Ishikawa (cell line): ENCODE measurements around the gene RASSF5.
A peak's percentile ranks its signal among the peaks of the same experiment; 100 is the strongest.

Experiments used
- CEBPB ChIP-seq: IDR thresholded peaks from 2 replicates; pipeline ENCODE4 v1.6.1; 2012
- CREB1 ChIP-seq: IDR thresholded peaks from 2 replicates; pipeline ENCODE4 v1.6.1; 2012; ENCODE audit warnings: low read depth
- EGR1 ChIP-seq: IDR thresholded peaks from 2 replicates; pipeline ENCODE4 v1.6.1; 2012
- EP300 ChIP-seq: IDR thresholded peaks from 2 replicates; pipeline ENCODE4 v1.6.1; 2012; ENCODE audit warnings: borderline replicate concordance
- FOXM1 ChIP-seq: IDR thresholded peaks from 2 replicates; pipeline ENCODE4 v1.6.1; 2012; ENCODE audit warnings: low read depth, borderline replicate concordance
- MAX ChIP-seq: IDR thresholded peaks from 2 replicates; pipeline ENCODE4 v1.6.1; 2012
- NFIC ChIP-seq: IDR thresholded peaks from 2 replicates; pipeline ENCODE4 v1.6.1; 2012
- RAD21 ChIP-seq: IDR thresholded peaks from 2 replicates; pipeline ENCODE4 v1.6.1; 2012; ENCODE audit warnings: low read depth
- TAF1 ChIP-seq: IDR thresholded peaks from 2 replicates; pipeline ENCODE4 v1.6.1; 2012; ENCODE audit warnings: low read depth, mild to moderate bottlenecking
- TCF12 ChIP-seq: IDR thresholded peaks from 2 replicates; pipeline ENCODE4 v1.6.1; 2012; ENCODE audit warnings: low read depth
- TEAD4 ChIP-seq: IDR thresholded peaks from 2 replicates; pipeline ENCODE4 v1.6.1; 2012
- YY1 ChIP-seq: IDR thresholded peaks from 2 replicates; pipeline ENCODE4 v1.6.1; 2012; ENCODE audit warnings: low read depth
- ZBTB7A ChIP-seq: IDR thresholded peaks from 2 replicates; pipeline ENCODE4 v1.6.1; 2012; ENCODE audit warnings: low read depth
- TF ChIP-seq, protein P1 (sequence below): IDR thresholded peaks from 2 replicates; pipeline ENCODE4 v1.6.1; 2012
- TF ChIP-seq, protein P2 (sequence below): IDR thresholded peaks from 2 replicates; pipeline ENCODE4 v1.6.1; 2012; ENCODE audit warnings: low read depth, mild to moderate bottlenecking

The RASSF5 gene

GRCh38 chr1:206604861-206605260 is 97.5 kb downstream of the RASSF5 start:
- TF ChIP-seq NFIC, result no peak
- TF ChIP-seq CREB1, result no peak
- no peak for TF ChIP-seq CEBPB
- TF ChIP-seq EP300, result no peak
- TF ChIP-seq EGR1, result no peak
- TF ChIP-seq, protein P1, sequence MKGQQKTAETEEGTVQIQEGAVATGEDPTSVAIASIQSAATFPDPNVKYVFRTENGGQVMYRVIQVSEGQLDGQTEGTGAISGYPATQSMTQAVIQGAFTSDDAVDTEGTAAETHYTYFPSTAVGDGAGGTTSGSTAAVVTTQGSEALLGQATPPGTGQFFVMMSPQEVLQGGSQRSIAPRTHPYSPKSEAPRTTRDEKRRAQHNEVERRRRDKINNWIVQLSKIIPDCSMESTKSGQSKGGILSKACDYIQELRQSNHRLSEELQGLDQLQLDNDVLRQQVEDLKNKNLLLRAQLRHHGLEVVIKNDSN, result no peak
- no peak for TF ChIP-seq TCF12
- TF ChIP-seq TAF1, result no peak
- no peak for TF ChIP-seq FOXM1
- no peak for TF ChIP-seq RAD21
- TF ChIP-seq ZBTB7A, result no peak
- TF ChIP-seq TEAD4, result no peak

DNA sequence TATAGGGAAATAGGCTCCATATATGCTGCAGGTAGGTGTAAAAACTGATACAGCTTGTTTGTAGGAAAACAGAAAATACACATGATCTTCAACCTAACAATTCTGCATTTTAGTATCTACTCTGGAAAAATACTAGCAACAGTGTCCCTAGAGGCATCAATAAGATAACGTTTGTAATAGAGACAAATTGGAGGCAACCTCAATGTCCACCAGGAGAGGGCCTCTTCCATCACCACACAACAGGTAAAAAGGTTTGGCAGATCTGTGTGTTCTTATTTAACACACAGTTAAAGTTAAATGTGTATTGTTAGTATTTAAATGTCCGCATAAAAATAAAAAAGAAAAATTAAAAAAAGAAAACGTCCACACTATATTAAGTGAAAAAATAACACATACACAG is 99.5 kb downstream of the RASSF5 start:
- TF ChIP-seq TAF1, result no peak
- TF ChIP-seq TEAD4, result no peak
- TF ChIP-seq, protein P2, sequence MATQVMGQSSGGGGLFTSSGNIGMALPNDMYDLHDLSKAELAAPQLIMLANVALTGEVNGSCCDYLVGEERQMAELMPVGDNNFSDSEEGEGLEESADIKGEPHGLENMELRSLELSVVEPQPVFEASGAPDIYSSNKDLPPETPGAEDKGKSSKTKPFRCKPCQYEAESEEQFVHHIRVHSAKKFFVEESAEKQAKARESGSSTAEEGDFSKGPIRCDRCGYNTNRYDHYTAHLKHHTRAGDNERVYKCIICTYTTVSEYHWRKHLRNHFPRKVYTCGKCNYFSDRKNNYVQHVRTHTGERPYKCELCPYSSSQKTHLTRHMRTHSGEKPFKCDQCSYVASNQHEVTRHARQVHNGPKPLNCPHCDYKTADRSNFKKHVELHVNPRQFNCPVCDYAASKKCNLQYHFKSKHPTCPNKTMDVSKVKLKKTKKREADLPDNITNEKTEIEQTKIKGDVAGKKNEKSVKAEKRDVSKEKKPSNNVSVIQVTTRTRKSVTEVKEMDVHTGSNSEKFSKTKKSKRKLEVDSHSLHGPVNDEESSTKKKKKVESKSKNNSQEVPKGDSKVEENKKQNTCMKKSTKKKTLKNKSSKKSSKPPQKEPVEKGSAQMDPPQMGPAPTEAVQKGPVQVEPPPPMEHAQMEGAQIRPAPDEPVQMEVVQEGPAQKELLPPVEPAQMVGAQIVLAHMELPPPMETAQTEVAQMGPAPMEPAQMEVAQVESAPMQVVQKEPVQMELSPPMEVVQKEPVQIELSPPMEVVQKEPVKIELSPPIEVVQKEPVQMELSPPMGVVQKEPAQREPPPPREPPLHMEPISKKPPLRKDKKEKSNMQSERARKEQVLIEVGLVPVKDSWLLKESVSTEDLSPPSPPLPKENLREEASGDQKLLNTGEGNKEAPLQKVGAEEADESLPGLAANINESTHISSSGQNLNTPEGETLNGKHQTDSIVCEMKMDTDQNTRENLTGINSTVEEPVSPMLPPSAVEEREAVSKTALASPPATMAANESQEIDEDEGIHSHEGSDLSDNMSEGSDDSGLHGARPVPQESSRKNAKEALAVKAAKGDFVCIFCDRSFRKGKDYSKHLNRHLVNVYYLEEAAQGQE, result no peak
- no peak for TF ChIP-seq RAD21
- TF ChIP-seq YY1, result no peak
- no peak for TF ChIP-seq ZBTB7A
- TF ChIP-seq TCF12, result no peak
- TF ChIP-seq NFIC, result no peak
- TF ChIP-seq CEBPB, result no peak

DNA sequence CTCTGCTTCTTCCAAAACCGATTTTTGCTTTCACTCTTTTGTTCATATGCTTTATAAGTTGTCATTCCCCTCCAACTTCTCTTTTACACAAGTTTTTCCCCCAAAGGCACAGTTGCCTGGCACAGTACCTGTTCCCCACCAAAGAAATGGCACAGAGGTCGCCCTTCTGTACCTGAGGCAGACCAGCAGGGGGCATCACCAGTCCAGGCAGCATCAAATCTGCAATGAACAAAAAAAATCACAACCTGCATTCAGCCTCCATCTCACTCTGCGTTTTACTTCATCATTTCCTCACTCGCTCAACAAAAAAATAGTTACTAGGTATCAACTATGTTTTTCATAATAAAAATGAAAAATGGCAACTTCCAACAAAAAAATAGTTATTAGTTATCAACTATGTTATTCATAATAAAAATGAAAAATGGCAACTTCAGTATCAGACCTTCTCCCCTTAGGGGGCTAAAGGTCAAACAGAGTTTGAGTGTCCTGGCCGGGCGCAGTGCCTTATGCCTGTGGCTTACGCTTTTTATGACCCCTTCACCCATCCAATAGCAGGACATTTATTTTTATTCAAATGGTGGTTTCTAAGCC is 100.9 kb downstream of the RASSF5 start:
- TF ChIP-seq, protein P2, result no peak
- peak; percentile 57 for TF ChIP-seq RAD21

- TF ChIP-seq, protein P2, result no peak
- TF ChIP-seq EGR1 (no peak), FOXM1 (no peak), MAX (no peak), TEAD4 (no peak), ZBTB7A (no peak), CEBPB (no peak), TAF1 (no peak), YY1 (no peak), TCF12 (no peak), NFIC (no peak), EP300 (no peak)
- TF ChIP-seq, protein P1, result no peak
Observed at GRCh38 chr1:206609229-206609991, 102.1 kb downstream of the RASSF5 start.
